Astrocyte of the spinal cord (primary cell): ENCODE data around the gene LATS2.
A peak's percentile ranks its signal among the peaks of the same experiment; 100 is the strongest.

Source experiments
- DNase-seq: peaks from one replicate; pipeline ENCODE4 v3.0.0; 2011; ENCODE audit warnings: low read depth, low spot score
- H3K4me3 ChIP-seq: 2 replicates; pipeline ENCODE4 v1.5.1; 2011; ENCODE audit warnings: low read depth, mild to moderate bottlenecking, low read length, moderate library complexity
- in situ Hi-C: cut with HindIII; loops from 2 replicates; pipeline ENCODE4 v1.10.0; 2017; ENCODE audit warnings: low sequenced_read_pairs
- TF ChIP-seq, protein P1 (sequence below): IDR thresholded peaks from 2 replicates; pipeline ENCODE4 v1.5.1; 2012; ENCODE audit warnings: low read depth, mild to moderate bottlenecking, low read length, inconsistent platforms

Gene LATS2

DNA sequence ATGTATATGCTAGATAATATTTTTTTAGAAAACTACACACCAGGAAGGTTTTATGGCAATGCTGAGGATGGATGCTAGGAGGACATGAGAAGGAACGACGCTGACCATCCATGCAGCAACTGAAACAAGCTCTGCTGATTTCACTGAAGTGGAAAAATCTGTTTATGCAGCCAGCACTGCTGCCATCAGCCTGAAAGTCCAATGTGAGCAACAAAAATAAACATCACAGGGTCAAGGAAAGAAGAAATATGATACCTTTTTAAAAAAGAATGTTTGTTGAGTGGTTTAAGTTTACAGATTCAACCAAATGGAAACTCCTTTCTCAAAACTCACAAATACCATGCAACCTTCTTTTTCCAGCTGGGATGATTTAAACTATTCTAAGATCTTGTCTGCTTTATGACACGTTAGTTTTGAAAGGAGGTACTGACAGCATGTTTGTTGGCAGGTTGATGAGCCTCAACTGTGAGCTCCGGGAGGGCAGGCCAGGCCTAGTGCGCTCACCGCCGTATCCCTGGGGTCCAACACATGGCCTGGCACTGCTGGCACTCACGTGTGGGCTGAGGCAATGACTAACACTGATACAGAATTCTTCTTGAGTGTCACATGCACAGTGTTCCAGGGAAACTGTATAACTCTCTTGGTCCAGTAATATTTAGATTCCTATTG lies 46.8 kb downstream of the LATS2 start:
- peak; percentile 83 for DNase-seq

DNA sequence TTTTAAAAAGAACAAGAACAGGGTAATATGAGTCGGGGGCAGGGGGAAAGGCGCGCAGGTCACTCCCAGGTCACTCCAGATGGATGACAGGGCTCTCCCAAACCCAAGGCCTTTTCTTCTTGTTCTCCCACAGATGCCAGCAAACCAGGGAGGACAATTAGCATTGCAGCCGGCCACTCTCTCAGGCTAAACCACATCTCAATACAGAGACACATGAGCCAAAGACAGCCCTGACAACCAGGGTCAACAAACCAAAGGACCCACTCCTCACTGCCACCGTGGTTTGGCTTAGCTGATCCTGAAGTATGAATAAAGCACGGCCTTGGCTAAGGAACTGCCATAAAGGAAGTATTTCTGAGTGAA lies 47.3 kb downstream of the LATS2 start:
- H3K4me3 ChIP-seq: no peak overlapping the region
- in situ Hi-C loops: no loop called here
- TF ChIP-seq, protein P1, sequence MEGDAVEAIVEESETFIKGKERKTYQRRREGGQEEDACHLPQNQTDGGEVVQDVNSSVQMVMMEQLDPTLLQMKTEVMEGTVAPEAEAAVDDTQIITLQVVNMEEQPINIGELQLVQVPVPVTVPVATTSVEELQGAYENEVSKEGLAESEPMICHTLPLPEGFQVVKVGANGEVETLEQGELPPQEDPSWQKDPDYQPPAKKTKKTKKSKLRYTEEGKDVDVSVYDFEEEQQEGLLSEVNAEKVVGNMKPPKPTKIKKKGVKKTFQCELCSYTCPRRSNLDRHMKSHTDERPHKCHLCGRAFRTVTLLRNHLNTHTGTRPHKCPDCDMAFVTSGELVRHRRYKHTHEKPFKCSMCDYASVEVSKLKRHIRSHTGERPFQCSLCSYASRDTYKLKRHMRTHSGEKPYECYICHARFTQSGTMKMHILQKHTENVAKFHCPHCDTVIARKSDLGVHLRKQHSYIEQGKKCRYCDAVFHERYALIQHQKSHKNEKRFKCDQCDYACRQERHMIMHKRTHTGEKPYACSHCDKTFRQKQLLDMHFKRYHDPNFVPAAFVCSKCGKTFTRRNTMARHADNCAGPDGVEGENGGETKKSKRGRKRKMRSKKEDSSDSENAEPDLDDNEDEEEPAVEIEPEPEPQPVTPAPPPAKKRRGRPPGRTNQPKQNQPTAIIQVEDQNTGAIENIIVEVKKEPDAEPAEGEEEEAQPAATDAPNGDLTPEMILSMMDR: no peak
- DNase-seq: no peak

More for the DNA sequence above, 46.8 kb downstream of the LATS2 start:
- H3K4me3 ChIP-seq: no peak overlapping the region
- in situ Hi-C loops: no loop called here
- TF ChIP-seq, protein P1: no peak

DNA sequence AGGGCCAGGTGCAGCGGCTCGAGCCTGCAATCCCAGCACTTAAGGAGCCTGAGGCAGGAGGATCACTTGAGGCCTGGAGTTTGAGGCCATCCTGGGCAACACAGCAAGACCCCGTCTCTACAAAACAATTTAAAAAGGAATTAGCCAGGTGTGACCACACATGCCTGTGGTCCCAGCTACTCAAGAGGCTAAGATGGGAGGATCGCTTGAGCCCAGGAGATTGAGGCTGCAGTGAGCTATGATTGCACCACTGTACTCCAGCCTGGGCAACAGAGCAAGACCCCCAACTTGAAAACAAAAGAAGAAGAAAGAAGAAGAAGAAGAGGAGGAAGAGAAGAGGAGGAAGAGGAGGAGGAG lies 47.7 kb downstream of the LATS2 start:
- in situ Hi-C loops: no loop called here
- H3K4me3 ChIP-seq: no peak overlapping the region
- TF ChIP-seq, protein P1: no peak
- DNase-seq: no peak

DNA sequence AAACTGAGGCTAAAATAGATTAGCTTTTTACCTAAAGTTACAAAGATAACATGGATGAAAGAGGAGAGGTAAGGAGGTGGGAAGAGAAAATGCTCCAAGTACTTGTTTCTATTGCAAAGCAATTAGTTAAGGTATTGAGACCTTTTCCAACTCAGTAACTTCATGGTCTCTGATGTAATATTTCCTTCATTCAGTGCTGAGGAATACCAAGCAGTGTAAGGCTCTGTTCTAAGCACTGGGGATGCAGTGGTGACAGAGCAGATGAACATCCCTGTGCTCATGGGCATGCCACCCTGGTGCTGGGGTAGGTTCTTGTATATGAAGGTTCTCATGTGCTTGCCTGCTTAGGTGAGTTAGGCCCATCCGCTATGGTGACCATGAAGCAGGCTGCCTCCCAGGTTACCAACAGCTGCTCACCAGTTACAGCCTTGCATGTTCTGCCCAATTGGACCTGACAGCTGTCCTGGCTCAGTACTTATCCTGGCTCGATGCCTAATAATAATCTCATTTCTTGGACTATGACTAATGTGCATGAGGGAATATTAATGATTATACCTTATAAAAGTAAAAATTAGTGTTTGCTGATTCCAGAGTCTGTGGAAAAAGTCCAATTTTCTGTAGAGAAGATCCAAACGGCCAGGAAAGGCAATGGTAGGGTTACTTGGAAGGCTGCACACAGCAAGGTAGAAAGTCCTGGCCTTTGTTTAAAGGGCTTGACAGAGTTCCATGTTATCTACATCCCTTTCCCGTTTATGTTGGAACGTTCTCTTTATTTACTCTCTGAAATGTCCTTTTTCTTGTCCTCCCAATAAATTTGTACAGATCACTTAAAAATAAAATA lies 48.3 kb downstream of the LATS2 start:
- no peak for DNase-seq
- in situ Hi-C loops: no loop called here

DNA sequence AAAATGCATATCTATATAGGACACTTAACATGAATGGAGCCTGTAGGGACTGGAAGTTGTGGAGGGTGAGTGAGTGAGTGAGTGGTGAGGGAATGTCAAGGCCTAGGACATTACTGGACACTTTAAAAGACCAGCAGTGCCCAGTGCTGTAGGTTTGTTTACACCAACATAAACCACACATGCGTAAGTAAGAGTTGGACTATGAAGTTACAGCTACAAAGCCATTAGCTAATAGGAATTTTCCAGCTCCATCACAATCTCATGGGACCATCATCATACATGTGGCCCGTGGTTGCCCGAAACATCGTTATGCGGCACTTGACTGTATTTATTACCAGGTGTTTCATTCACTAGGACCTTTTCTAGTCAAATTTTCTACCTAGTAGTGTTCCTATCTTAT lies 49.2 kb downstream of the LATS2 start:
- no peak for DNase-seq
- TF ChIP-seq, protein P1: no peak
- in situ Hi-C loops: no loop called here
- no peak overlapping the region for H3K4me3 ChIP-seq

More for the DNA sequence above, 48.3 kb downstream of the LATS2 start:
- TF ChIP-seq, protein P1: no peak
- H3K4me3 ChIP-seq: no peak overlapping the region

DNA sequence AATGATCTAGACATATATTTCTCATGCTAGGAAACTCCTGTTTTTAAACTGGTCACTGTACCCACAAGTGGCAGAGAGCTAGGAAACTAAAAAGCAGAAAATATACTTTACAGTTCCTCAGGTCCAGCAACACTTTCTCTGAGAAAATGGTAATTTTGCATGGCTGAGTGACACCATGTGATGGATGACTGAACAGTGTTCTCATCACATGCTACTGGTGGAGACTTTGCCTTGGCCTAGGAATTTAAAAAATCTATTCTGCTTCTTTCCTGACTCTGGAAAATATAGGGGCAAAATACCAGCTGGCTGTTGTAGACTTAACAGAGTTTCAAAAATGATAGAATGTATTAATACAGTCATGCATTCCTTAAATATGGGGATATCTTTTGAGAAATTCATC lies 50.0 kb downstream of the LATS2 start:
- TF ChIP-seq, protein P1: no peak
- in situ Hi-C loops: no loop called here

More for the DNA sequence above, 50.0 kb downstream of the LATS2 start:
- DNase-seq: no peak
- H3K4me3 ChIP-seq: no peak overlapping the region
